ENCODE results near the gene KIFC3.
A peak's percentile ranks its signal among the peaks of the same experiment; 100 is the strongest.
"Not testable (repeated sequence)": the region's sequence is repeated elsewhere in the genome, so short reads cannot be mapped to it uniquely, and the experiment has no call there.

The KIFC3 gene, protein sequence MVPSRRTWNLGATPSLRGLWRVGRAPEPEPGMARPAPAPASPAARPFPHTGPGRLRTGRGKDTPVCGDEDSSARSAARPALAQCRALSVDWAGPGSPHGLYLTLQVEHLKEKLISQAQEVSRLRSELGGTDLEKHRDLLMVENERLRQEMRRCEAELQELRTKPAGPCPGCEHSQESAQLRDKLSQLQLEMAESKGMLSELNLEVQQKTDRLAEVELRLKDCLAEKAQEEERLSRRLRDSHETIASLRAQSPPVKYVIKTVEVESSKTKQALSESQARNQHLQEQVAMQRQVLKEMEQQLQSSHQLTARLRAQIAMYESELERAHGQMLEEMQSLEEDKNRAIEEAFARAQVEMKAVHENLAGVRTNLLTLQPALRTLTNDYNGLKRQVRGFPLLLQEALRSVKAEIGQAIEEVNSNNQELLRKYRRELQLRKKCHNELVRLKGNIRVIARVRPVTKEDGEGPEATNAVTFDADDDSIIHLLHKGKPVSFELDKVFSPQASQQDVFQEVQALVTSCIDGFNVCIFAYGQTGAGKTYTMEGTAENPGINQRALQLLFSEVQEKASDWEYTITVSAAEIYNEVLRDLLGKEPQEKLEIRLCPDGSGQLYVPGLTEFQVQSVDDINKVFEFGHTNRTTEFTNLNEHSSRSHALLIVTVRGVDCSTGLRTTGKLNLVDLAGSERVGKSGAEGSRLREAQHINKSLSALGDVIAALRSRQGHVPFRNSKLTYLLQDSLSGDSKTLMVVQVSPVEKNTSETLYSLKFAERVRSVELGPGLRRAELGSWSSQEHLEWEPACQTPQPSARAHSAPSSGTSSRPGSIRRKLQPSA

DNA sequence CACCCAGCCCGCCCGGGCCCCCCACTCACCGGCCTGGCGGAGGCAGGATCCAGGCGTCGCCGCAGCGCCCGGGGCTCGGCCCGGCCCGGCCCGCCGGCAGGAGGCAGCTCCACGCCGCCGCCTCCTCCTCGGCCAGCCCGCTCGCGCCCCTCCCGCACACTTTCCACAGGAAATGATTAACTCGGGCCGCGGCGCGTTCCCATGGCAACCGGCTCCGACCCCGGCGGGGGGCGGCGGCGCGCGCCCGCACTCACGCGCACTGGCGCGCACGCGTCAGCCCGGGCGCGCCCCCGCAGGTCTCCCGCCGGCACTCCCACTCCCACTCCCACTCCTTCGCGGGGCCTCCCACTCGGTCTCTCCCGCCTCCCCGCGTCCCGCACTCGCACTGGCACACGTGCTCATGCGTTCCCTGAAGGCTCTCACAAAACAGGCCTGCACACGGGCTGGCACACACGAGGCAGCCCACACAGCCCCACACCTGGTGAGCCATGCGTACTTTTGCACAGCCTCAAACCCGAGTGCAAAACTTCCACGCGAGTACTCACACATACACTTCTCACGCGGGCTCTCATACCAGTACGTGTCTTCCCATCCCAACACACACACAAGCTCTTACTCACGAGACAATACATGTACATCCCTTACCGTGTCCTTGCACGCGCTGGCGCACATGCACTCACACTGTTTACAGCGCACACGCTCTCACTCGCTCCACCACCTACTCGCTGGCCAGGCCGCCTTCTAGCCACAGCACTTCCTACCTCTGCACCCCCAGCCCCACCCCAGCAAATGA lies at the start of gene KIFC3:
KIFC3 (minus strand) TSS at position 151 of the 793 bp plus-strand sequence. CDS start 4,248 bp downstream, outside the sequence.
- peak; percentile 36 to 45 (median 44) for DNase-seq (ENCODE audit: low read depth in 3 of 3)

DNA sequence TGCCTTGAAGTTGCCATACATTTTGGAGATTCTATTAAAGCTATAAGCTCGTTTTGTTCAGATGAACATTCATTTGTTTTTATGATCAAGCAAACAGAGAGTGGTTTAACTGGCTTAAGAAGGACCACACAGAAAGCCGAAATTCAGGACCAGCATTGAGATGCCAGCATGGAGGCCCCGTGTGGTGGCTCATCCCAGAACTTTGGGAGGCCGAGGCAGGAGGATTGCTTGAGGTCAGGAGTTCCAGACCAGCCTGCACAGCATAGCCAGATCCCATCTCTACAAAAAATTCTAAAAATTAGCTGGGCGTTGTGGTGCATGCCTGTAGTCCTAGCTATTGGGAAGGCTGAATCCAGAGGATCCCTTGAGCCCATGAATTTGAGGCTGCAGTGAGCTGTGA lies 45.9 kb upstream of the KIFC3 start:
- DNase-seq (ENCODE audit: low read depth in 3 of 3), result no peak

DNA sequence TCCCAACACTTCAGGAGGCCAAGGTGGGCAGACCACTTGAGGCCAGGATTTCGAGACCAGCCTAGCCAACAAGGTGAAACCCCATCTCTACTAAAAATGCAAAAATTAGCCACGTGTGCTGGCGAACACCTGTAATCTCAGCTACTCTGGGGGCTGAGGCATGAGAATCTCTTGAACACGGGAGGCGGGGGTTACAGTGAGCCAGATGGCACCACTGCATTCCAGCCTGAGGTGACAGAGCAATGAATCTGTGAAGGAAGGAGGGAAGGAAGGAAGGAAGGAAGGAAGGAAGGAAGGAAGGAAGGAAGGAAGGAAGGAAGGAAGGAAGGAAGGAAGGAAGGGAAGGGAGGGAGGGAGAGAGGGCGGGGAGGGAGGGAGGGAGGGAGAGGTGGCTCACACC lies 44.6 kb upstream of the KIFC3 start:
- not testable (repeated sequence) for DNase-seq (ENCODE audit: low read depth in 3 of 3)

DNA sequence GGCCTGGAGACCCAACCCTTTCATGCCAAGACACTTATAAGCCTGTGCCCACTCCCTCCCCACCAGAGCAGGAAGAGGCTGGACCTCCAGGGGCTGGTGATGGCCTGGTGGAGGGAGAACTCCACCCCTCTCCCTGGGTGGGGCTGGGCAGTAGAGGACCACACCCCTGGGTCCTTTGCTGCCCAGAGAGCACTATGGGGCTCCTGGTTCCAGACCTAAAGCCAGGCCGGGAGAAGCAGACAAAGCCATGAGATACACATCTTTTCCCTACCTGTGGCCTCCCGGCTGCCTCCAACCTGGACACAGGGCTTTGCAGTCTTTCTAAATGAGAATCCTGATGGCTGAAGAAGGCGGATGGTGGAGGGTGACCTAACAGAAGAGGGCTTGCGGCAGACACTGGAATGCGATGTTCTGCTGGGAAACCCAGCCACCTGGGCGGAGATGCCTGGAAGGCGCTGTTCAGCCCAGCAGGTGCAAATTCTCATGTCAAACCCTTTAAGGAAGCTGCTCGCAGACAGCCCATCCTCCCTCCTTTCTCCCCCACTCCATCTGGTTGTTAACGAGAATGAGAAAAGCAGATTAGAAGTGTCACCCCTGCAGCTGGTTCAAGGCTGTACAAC lies 43.9 kb upstream of the KIFC3 start:
- no peak for DNase-seq (ENCODE audit: low read depth in 3 of 3)

DNA sequence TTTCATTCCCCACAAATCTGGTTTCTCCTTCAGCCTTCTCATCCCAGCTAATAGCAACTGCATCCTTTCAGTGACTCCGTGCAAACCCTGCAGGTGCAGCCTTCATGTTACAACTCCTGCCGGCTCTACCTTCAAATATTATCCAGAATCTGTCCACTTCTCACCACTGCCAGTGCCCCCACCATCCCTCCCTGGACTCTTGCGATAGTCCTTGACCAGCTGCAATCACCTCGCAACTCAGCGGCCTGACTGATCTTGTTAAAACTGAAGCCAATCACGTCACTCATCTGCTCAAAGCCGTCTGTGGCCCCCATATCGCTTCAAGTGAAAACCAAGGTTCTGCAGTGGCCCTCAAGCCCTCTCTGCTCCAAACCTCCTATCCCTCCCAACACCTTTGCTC lies 42.8 kb upstream of the KIFC3 start:
- no peak for DNase-seq (ENCODE audit: low read depth in 3 of 3)

DNA sequence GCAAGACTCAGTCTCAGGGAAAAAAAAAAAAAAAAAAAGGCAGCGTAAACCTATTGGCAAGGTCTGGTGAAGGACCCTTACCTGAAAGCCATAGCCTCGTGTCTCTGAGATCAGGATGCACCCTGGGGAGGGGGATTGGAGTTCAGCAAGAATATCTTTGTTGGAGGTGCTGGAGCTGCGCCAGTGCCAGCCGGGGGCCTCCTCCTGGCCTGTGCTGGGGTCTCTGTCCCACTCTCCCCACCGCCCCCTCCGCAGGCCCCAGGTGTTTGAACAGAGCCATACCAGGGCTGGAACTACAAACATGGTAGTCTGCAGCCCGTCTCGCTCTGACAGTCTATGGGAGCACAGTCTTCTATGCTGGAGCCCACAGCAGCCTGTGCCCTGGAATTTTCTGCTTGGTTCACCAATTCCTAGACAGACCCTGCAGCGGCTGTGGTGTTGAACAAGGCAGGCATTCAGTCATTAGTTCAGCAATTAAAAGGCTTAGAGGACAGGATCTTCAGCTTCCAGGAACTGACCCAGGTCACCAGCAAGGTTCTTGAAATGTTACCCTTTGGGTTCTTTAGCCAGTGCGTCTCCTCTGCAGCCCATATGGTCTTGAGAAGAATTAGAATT lies 42.2 kb upstream of the KIFC3 start:
- DNase-seq (ENCODE audit: low read depth in 3 of 3), result no peak

DNA sequence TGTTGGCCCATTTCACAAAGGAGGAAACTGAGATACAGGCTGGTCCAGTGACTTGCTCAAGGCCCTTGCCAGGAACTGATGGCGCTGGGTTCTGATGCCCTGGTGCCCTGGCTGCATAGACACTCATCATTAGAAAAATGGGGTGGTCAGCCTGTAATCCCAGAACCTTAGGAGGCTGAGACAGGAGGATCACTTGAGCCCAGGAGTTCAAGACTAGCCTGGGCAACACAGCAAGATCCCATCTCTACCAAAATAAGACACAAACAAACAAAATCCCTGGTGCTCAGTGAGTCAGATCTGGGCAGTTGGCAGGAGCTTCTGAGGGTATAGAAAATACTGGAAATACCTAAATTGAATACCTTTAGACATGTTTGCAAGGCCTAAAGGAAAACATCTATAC lies 41.1 kb upstream of the KIFC3 start:
- no peak for DNase-seq (ENCODE audit: low read depth in 3 of 3)

DNA sequence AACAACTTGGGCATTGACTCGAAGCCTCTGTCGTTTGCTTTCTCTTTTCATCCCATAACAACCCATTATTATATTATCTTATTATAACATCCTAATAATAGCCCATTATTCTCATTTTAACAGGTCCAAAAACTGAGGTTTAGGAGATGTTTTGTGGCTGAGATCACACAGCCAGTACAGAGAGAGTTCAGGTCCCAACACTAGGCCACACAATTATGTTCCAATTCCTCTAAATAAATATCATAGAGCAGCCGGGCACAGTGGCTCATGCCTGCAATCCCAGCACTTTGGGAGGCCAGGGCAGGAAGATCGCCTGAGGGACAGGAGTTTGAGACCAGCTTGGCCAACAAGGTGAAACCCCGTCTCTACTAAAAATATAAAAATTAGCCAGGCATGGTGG lies 40.3 kb upstream of the KIFC3 start:
- DNase-seq (ENCODE audit: low read depth in 3 of 3), result no peak

DNA sequence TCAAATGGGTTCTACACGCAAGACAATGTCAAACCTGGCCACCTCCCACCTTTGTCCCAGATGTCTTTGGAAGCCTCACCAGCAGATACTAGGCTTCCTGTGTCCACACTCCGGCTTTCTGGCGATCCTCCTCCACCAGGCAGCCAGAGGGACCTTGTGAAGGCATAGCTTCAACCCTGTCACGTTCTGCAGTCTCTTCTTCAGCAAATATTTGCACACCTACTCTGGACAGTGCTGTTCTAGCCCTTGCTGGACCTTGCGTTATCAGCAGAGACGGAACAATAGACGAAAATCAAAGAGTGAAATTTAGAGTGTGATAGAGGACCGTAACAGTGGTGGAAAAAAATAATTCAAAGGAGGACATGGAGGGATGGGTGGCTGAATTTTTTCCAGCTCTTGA lies 38.5 kb upstream of the KIFC3 start:
- DNase-seq (ENCODE audit: low read depth in 3 of 3), result no peak

DNA sequence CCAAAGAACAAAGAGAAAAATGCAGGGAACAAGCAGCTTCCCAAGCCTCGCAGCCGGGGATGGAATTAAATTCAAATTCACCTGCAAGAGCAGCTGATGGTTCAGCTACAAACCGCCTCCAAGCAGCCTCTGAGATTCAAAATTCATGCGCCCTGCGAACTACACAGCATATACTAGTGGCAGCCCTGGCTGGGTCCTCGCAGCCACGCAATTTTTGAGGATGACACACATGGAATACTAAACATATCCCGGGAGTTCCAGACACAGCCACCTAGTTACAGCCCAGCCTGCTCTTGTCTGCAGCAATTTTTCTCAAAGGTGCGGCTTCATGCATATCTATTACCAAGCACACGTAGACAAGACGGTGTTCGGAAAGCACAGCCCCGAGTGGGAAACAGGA lies 35.9 kb upstream of the KIFC3 start:
- no peak for DNase-seq (ENCODE audit: low read depth in 3 of 3)

DNA sequence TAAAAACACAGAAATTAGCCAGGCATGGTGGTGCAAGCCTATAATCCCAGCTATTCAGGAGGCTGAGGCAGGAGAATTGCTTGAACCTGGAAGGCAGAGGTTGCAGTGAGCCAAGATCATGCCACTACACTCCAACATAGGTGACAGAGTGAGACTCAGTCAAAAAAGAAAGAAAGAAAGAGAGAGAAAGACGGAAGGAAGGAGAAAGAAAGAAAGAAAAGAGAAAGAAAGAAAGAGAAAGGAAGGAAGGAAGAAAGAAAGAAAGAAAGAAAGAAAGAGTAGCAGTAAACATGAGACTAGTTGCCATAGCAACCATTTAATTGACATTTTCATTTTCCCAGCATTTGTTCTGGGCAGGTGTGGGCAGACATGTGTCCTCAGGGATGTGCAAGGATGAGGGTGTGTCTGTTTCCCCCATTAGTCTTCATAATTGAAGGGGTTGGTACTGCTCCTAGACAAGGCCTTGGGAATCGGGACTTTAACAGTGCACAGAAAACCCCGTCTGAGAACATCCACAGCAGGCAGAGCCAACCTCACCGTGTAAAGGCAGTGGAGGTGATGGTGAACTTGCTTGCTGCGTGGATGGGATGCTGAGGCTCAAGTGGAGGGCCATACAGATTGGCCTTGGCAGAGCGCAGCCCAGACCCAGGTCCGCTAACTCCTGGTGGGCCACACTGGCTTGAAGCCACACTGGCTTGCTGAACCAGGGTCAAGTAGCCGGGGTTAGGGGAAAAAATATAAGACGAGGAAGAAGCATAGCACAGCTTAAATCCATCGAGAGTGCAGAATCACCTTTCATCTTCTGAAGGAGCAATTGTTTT lies 35.2 kb upstream of the KIFC3 start:
- no peak for DNase-seq (ENCODE audit: low read depth in 3 of 3)

DNA sequence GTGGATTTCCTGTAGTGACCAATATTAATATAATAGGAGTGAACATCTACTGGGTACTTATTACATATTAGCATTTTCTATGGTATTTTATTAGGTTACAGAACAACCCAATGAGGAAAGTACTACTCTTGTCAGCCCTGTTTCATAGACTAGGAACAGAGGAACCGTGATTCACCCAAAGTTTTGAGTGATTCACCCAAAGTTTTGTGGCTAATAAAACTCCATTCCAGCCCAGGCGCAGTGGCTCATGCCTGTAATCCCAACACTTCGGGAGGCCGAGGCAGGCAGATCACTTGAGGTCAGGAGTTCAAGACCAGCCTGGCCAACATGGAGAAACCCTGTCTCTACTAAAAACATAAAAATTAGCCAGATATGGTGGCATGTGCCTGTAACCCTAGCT lies 33.1 kb upstream of the KIFC3 start:
- not testable (repeated sequence) for DNase-seq (ENCODE audit: low read depth in 3 of 3)

DNA sequence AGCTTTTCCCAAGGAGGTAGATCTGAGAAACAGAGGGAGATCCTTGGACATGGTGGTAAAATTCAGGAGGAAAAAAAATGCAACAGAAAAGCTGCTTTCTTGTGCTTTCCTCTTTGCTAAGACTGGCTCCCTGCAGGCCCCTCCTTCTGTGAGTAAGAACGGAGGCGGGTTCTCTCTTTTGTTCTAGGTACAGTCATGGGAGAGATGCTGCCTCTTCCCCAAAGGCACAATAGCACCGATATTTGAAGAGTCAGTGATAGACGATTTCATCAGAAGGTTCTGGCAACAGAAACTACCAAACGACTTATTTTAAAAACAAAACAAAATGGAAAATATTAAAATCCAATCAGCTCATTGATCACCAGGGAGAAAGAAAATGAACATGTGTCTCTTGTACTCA lies 32.6 kb upstream of the KIFC3 start:
- no peak for DNase-seq (ENCODE audit: low read depth in 3 of 3)

DNA sequence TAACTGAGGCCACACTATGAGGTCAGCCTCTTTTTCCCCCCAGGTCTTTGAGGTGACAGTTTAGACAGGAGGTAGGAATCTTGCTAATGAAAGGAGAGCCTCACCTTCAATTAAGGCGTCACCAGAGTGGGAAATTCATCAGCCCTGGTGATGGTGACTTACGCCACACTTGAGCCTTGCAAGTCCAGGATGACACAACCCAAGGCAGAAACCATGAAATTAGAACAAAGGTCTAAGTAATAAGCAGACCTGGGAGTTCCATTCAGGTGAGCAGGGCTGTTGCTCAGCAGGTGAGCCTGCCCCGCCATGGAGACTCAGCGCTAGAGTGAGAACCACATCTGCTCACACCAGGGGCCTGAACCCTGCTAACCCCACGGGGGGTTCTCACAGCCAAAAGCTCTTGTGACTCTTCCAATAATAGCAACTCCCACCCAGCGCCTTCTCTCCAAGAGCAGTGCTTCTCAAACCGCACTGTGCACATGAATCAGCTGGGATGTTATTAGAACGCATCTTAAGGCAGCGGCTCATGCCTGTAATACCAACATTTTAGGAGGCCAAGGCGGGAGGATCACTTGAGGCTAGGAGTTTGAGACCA lies 28.7 kb upstream of the KIFC3 start:
- DNase-seq (ENCODE audit: low read depth in 3 of 3), result no peak

DNA sequence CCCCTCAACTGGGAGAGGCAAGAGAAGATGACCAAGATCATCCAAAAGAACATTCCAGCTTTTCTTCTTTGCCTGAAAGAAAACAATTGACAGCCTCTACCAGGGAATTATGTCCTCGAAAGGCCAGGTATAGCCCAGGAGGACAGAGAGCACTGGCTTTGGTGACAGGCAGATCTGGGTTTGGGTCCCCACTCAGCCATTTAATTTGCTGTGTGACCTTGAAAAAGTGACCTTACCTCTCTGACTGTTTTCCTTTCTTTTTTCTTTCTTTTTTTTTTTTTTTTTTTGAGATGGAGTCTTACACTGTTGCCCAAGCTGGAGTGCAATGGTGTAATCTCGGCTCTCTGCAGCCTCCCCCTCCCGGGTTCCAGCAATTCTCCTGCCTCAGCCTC lies 27.7 kb upstream of the KIFC3 start:
- DNase-seq (ENCODE audit: low read depth in 3 of 3), result no peak

DNA sequence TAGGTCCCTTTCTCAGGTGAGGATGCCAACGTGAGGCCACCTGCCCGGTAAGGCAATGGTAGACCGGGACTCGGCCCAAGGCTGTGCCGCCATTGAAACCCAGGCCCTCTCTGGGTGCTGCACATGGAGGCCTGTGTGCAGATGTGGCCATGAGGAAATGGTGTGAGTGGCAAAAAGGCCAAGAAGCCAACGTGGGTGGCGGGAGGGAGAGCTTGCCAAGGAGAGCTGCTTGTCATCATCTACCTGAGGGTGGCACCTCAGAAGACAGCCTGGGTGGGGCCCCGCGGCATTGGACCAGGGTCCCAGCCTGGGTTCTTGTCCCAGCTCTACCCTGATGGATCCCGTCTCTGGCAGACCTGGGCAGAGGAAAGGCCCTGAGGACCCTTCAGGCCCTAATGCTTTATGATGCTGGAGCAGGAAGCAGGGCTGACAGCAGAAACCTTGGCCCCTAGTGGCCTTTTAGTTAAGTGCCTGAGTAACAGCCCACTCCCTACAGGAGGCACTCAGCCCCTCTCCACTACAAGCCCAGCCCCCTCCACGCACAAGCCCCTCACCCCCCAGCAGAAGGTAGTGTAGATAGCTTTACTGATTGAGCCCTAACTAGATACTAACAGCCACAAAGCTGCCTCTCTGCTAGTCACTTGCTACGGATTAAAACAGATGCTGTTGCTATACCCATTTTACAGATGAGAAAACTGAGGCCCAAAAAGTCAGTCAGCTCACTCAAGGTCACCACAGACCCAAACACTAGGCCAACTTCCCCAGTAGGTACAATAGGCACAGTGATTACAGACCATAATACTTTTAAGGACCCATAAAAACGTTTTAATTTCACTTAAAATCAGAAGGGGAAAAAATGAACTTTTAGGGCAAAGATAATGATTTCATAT lies 26.2 kb upstream of the KIFC3 start:
- no peak for DNase-seq (ENCODE audit: low read depth in 3 of 3)

DNA sequence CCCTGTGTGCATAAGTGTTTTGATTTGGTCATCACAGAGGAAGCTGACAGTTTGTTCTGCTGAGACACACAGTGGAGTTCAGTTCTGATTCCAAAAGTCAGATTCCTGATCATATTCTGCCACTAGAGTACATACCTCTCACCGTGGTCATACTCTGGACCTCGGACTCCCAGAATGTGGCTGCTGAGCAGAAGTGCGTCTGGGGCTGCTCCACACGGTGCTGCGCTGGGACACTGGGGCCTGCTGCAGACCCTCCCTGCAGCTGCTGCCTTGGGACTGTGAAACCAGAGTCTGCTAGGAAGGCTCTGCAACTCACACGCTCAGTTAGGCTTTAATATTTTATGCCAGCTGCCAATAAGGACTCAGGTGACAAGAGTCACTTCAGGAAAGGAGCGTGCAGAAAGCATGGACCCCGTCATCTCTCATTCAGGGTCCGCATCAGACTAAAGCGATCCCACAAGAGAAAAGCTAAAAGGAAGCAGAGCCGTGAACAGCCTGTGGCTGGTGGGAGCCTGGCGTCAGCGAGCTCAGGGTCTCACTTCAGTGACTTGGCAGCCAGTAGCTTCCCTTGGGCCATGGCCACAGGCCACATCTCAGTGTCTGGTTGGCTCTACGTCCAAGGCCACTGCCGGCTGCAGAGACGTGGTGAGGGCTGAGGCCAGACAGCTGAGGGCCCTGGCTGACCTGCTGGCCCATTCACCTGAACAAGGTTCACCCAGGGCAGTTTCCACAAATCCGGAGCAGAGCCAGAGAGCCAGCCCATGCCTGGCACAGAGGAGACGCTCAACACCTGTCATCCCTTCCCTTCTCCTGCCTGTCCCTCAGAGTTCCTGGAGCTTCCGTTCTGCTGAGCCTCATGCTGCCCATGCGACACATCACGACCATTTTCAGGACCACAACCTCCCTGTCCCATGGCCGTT lies 24.7 kb upstream of the KIFC3 start:
- no peak for DNase-seq (ENCODE audit: low read depth in 3 of 3)

DNA sequence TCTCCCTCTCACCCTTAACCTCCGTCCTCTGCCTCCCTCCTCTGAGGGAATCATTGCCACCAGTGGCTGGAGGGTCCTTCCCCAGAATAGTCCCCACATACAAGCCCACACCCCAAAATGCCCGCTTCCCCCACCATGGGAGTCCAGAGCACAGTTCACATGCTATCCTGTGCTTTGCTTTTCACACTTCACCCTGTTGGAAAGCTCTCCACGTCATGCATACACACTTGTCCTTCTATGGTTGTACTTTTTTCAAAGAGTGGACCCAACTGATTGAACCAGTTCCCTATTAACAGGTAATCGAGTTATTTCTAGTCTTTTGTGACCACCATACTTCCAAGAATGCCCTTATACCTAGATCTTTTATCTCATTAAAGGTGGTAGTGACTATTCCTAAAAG lies 23.8 kb upstream of the KIFC3 start:
- DNase-seq (ENCODE audit: low read depth in 3 of 3), result no peak

All from stimulated activated CD4-positive, alpha-beta T cell treated with anti-CD3 and anti-CD28 coated beads, TNF-alpha, amount 100 ng/mL, for 48 hours (primary cell).